ENCODE measurements around the gene ANKHD1.

ANKHD1 gene

GRCh38 chr5:140393738-140394137 lies 7.9 kb upstream of the ANKHD1 start:
- POLR2A ChIA-PET = no interaction called here
- Histone ChIP-seq H3K9me3 (ENCODE audit: control insufficient read depth, insufficient read depth, low read depth, low read length) (no peaks in the 10 kb centered on the region), H3K4me3 (ENCODE audit: low read depth, low read length) (no peak overlapping the region), H3K36me3 (ENCODE audit: control insufficient read depth in 2 of 2, insufficient read depth in 1 of 2, low read length in 2 of 2) (no peaks in the 10 kb centered on the region; a peak in 1 of 3 replicates), H3K27ac (ENCODE audit: extremely low read depth, low read depth, low read length) (no peak overlapping the region), H3K4me1 (ENCODE audit: control insufficient read depth, insufficient read depth, low read length) (peaks cover 2% of the 10 kb centered on the region; the same call in 1 of the 2 replicates)
- TF ChIP-seq ZNF155 (tag by site-specific recombination; IDR thresholded peaks at IDR 0.05) (no peak), ZSCAN30 (tag by site-specific recombination; IDR thresholded peaks at IDR 0.05) (no peak), SP7 (tag by site-specific recombination; IDR thresholded peaks at IDR 0.05) (no peak), ZNF677 (tag by site-specific recombination; IDR thresholded peaks at IDR 0.05) (no peak), ZNF433 (tag by site-specific recombination; IDR thresholded peaks at IDR 0.05; ENCODE audit: low read depth) (no peak), ZNF513 (tag by site-specific recombination; IDR thresholded peaks at IDR 0.05) (no peak), ZBTB8A (tag by site-specific recombination; IDR thresholded peaks at IDR 0.05) (no peak), ZNF26 (tag by site-specific recombination; IDR thresholded peaks at IDR 0.05) (no peak), PRDM6 (tag by site-specific recombination; IDR thresholded peaks at IDR 0.05) (no peak), ZNF416 (tag by site-specific recombination; IDR thresholded peaks at IDR 0.05) (no peak), REPIN1 (tag by site-specific recombination; IDR thresholded peaks at IDR 0.05; ENCODE audit: low read depth) (no peak), ZNF112 (tag by site-specific recombination; IDR thresholded peaks at IDR 0.05) (no peak)
- CTCF ChIA-PET = no interaction called here

GRCh38 chr5:140398379-140398811 lies 3.2 kb upstream of the ANKHD1 start:
- ChIA-PET CTCF (interaction anchor here (0.5 kb wide), 1 partner anchor 149 kb away, joined by 3 read pairs; no protein-coding TSS in a partner anchor), POLR2A (no interaction called here)
- no peaks in the 10 kb centered on the region; a peak in 1 of 3 replicates for H3K36me3 ChIP-seq (ENCODE audit: control insufficient read depth in 2 of 2, insufficient read depth in 1 of 2, low read length in 2 of 2)
- H3K9me3 ChIP-seq (ENCODE audit: control insufficient read depth, insufficient read depth, low read depth, low read length) = no peaks in the 10 kb centered on the region
- no peak overlapping the region for H3K4me3 ChIP-seq (ENCODE audit: low read depth, low read length)
- peaks cover 4% of the 10 kb centered on the region; the same call in 1 of the 2 replicates for H3K4me1 ChIP-seq (ENCODE audit: control insufficient read depth, insufficient read depth, low read length)
- no peak overlapping the region for H3K27ac ChIP-seq (ENCODE audit: extremely low read depth, low read depth, low read length)
- TF ChIP-seq PRDM6 (tag by site-specific recombination; IDR thresholded peaks at IDR 0.05) (0 out of 2 replicates have a peak, but pooled peaks have one; percentile 24), ZNF184 (tag by site-specific recombination; IDR thresholded peaks at IDR 0.05) (0 out of 2 replicates have a peak, but pooled peaks have one; percentile 5), KLF10 (tag by site-specific recombination; IDR thresholded peaks at IDR 0.05) (no peak), ZNF830 (tag by site-specific recombination; IDR thresholded peaks at IDR 0.05; ENCODE audit: low read depth) (no peak), ZNF521 (tag by site-specific recombination; IDR thresholded peaks at IDR 0.05) (no peak), ZNF266 (tag by site-specific recombination; IDR thresholded peaks at IDR 0.05; ENCODE audit: low read depth) (no peak), ZNF664 (tag by site-specific recombination; IDR thresholded peaks at IDR 0.05) (peak; percentile 41; the same call in 1 of the 2 replicates), ZNF416 (tag by site-specific recombination; IDR thresholded peaks at IDR 0.05) (no peak), ZNF324 (tag by site-specific recombination; IDR thresholded peaks at IDR 0.05) (0 out of 2 replicates have a peak, but pooled peaks have one; percentile 6), ZNF837 (tag by site-specific recombination; IDR thresholded peaks at IDR 0.05) (no peak), ZNF571 (tag by site-specific recombination; IDR thresholded peaks at IDR 0.05) (no peak)

Measured in HEK293 (cell line).